Measurements from ENCODE around the gene SLC39A8.
"Not testable (repeated sequence)": the region's sequence is repeated elsewhere in the genome, so short reads cannot be mapped to it uniquely, and the experiment has no call there.

Gene SLC39A8

GRCh38 chr4:102295153-102295862, 50.0 kb downstream of the SLC39A8 start:
- DNase-seq (ENCODE audit: low read depth) = no peak
- in situ Hi-C loops (cut with HindIII; ENCODE audit: low sequenced_read_pairs) = no loop called here
- no peak overlapping the region for H3K4me3 ChIP-seq (ENCODE audit: low read depth, low read length)
- TF ChIP-seq, protein P1, sequence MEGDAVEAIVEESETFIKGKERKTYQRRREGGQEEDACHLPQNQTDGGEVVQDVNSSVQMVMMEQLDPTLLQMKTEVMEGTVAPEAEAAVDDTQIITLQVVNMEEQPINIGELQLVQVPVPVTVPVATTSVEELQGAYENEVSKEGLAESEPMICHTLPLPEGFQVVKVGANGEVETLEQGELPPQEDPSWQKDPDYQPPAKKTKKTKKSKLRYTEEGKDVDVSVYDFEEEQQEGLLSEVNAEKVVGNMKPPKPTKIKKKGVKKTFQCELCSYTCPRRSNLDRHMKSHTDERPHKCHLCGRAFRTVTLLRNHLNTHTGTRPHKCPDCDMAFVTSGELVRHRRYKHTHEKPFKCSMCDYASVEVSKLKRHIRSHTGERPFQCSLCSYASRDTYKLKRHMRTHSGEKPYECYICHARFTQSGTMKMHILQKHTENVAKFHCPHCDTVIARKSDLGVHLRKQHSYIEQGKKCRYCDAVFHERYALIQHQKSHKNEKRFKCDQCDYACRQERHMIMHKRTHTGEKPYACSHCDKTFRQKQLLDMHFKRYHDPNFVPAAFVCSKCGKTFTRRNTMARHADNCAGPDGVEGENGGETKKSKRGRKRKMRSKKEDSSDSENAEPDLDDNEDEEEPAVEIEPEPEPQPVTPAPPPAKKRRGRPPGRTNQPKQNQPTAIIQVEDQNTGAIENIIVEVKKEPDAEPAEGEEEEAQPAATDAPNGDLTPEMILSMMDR (IDR thresholded peaks at IDR 0.05; ENCODE audit: low read depth, low read length, missing control alignments) = no peak

DNA sequence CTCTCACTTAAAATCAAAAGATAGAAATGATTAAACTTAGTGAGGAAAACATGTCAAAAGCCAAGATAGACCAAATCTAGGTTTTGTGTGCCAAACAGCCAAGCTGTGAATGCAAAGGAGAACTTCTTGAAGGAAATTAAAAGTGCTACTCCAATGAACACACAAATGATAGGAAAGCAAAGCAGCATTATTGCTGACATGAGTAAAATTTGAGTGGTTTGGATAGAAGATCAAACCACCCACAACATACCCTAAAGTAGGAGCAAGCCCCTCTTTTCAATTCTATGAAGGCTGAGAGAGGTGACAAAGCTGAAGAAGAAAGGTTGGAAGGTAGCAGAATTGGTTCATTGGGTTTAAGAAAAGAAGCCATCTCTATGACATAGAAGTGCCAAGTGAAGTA, 56.8 kb downstream of the SLC39A8 start:
- DNase-seq (ENCODE audit: low read depth) = no peak
- TF ChIP-seq, protein P1 (IDR thresholded peaks at IDR 0.05; ENCODE audit: low read depth, low read length, missing control alignments) = no peak
- H3K4me3 ChIP-seq (ENCODE audit: low read depth, low read length) = no peak overlapping the region
- in situ Hi-C loops (cut with HindIII; ENCODE audit: low sequenced_read_pairs) = no loop called here

DNA sequence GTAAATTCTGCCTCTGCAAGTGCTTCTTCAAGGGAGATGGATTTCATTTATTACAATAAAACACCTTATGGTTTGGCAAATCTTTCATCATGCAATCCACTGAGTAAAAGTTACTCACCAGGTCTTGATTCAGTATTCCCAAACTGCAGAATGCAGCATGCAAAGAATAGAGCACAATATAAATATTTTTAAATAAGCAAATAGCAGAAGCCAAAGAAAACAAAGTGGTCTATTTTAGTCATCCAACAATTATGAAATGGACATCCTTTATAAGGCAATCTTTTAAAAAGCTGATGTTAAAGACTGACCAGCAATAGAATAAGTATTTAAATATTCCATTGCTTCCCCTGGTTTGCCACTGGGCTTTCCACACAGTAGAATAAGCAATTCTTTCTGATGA, 59.5 kb downstream of the SLC39A8 start:
- H3K4me3 ChIP-seq (ENCODE audit: low read depth, low read length) = no peak overlapping the region
- in situ Hi-C loops (cut with HindIII; ENCODE audit: low sequenced_read_pairs) = no loop called here
- TF ChIP-seq, protein P1 (IDR thresholded peaks at IDR 0.05; ENCODE audit: low read depth, low read length, missing control alignments) = no peak
- DNase-seq (ENCODE audit: low read depth) = peak; percentile 11

DNA sequence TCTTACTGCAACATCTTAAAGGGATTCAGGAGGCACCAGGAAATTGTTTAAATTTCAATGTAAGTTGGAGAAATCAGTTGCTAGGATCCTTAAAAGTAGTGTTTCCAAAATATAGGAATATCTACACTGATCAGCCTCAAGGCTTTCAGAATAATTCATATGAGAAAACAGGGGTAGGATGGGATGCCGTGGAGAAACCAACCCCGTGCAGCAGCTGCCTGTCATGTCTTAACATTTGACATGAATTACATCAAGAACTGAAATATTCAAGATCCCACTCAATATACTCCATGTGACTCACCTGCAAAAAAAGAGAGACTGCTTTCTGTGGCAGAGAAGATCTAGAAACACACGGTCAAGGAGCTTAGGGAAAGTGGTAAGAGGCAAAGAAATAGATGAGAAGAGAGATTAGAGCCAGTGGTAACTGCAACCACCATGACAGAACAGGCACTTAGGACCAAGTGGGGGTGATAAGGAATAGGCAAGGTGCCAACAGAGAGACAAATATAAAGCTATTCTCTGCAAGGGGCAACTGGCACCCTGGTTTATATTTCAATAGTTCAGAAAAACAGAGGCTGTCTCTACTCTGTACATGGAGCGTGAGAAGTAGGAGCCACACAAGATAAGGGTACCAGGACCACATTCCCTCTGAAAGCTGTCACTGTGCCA, 64.0 kb downstream of the SLC39A8 start:
- in situ Hi-C loops (cut with HindIII; ENCODE audit: low sequenced_read_pairs) = no loop called here
- DNase-seq (ENCODE audit: low read depth) = no peak
- H3K4me3 ChIP-seq (ENCODE audit: low read depth, low read length) = no peak overlapping the region
- TF ChIP-seq, protein P1 (IDR thresholded peaks at IDR 0.05; ENCODE audit: low read depth, low read length, missing control alignments) = no peak

- in situ Hi-C loops (cut with HindIII; ENCODE audit: low sequenced_read_pairs); DNase-seq (ENCODE audit: low read depth); H3K4me3 ChIP-seq (ENCODE audit: low read depth, low read length): not testable (repeated sequence)
These were observed 72.0 kb downstream of the SLC39A8 start for GRCh38 chr4:102273317-102273716.

DNA sequence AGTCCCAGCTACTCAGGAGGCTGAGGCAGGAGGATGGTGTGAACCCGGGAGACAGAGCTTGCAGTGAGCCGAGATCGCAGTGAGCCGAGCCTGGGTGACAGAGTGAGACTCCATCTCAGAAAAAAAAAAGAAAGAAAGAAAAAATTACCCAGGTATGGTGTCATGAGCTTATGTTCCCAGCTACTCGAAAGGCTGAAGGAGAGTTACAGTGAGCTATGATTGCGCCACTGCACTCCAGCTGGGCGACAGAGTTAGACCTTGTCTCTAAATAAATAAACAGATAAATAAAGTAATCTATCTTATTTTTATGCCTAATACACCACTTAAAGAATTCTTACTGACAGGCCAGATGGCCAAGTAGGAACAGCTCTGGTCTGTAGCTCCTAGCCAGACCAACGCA, 73.0 kb downstream of the SLC39A8 start:
- TF ChIP-seq, protein P1 (IDR thresholded peaks at IDR 0.05; ENCODE audit: low read depth, low read length, missing control alignments) = no peak
- DNase-seq (ENCODE audit: low read depth) = no peak
- in situ Hi-C loops (cut with HindIII; ENCODE audit: low sequenced_read_pairs) = no loop called here

GRCh38 chr4:102268355-102268754, 76.9 kb downstream of the SLC39A8 start:
- no peak overlapping the region for H3K4me3 ChIP-seq (ENCODE audit: low read depth, low read length)
- in situ Hi-C loops (cut with HindIII; ENCODE audit: low sequenced_read_pairs) = no loop called here
- DNase-seq (ENCODE audit: low read depth) = no peak
- TF ChIP-seq, protein P1 (IDR thresholded peaks at IDR 0.05; ENCODE audit: low read depth, low read length, missing control alignments) = no peak

More for the DNA sequence above, 73.0 kb downstream of the SLC39A8 start:
- H3K4me3 ChIP-seq (ENCODE audit: low read depth, low read length) = no peak overlapping the region
